Upper lobe of left lung (tissue), 6 donors: Measurements from ENCODE around the gene ERMN. TPM values are rescaled to one million over a fixed set of nuclear protein-coding genes. Genes with fewer than 3 reads are reported as not detected.
A peak's percentile ranks its signal among the peaks of the same experiment; 100 is the strongest.

Experiments used
- ATAC-seq, 2 donors: fragments of 200-7000 bp; cut with Tn5 transposase; one replicate each; pipeline ENCODE4 v1.9.1; 2022; ENCODE audit warnings: mild to moderate bottlenecking in 2 of 2, moderate library complexity in 2 of 2; ENCODE audit not compliant: low FRiP score in 2 of 2
- DNase-seq, 2 donors: peaks; one replicate each; pipeline ENCODE4 v3.0.0-alpha.2; 2019 to 2020
- H3K27ac ChIP-seq, 4 donors: fragments of 200-600 bp; sonication (generic); one replicate each; pipeline ENCODE4 v1.5.1; 2016 to 2019
- H3K27me3 ChIP-seq, 4 donors: fragments of 200-600 bp; sonication (generic); one replicate each; pipeline ENCODE4 v1.5.1; 2017 to 2019
- H3K36me3 ChIP-seq, 4 donors: fragments of 200-600 bp; sonication (generic); one replicate each; pipeline ENCODE4 v1.5.1; 2016 to 2019
- H3K4me1 ChIP-seq, 4 donors: fragments of 200-600 bp; sonication (generic); one replicate each; pipeline ENCODE4 v1.5.1; 2018 to 2019
- H3K4me3 ChIP-seq, 4 donors: fragments of 200-600 bp; sonication (generic); one replicate each; pipeline ENCODE4 v1.5.1; 2017 to 2019; ENCODE audit warnings: mild to moderate bottlenecking in 2 of 4, moderate library complexity in 1 of 4
- H3K9me3 ChIP-seq, 4 donors: fragments of 200-600 bp; sonication (generic); one replicate each; pipeline ENCODE4 v1.5.1; 2018 to 2019
- EP300 ChIP-seq, 4 donors: sonication (generic); formaldehyde crosslinking; IDR thresholded peaks; one replicate each; pipeline ENCODE4 v1.5.1; 2017; ENCODE audit warnings: antibody characterized with exemption in 4 of 4, control low read depth in 2 of 4
- POLR2A ChIP-seq, 4 donors: fragments of 450-650 bp; IDR thresholded peaks; one replicate each; pipeline ENCODE4 v1.5.1; 2016 to 2017; ENCODE audit warnings: antibody characterized with exemption in 4 of 4, mild to moderate bottlenecking in 2 of 4
- POLR2AphosphoS5 ChIP-seq, 2 donors: sonication (generic); formaldehyde crosslinking; IDR thresholded peaks; one replicate each; pipeline ENCODE4 v1.5.1; 2017; ENCODE audit warnings: antibody characterized with exemption in 2 of 2
- WGBS, 2 donors: methylation state at CpG; one replicate each; pipeline ENCODE4 v1.1.5; 2017 to 2018; 5-methylcytosine and 5-hydroxymethylcytosine counted together
- total RNA-seq, 6 donors: library from RNA; depleted of rRNA in 4 of 6; stranded (reverse); fragments of >200 nt in 4 of 6; gene quantifications; one replicate each; pipeline versions ENCODE4 v1.1.0 to v1.2.1, GENCODE V29; 2016 to 2021
- TF ChIP-seq, protein P1 (sequence below), 6 experiments: fragments of 450-650 bp in 4 of 6; fragments of 200-600 bp in 2 of 6; sonication (generic) in 2 of 6; IDR thresholded peaks; one replicate each; pipeline ENCODE4 v1.5.1; 2016 to 2019; ENCODE audit warnings: antibody characterized with exemption in 6 of 6
- donor health status: DM: no; HTN: no; CAD: no; lungs with moderate emphysema.
- donor health status: DM: no; HTN: yes; CAD: no; lungs with severe emphysema.

ERMN gene
- total RNA-seq, 6 donors from 2014 or later = 0.07 to 5.2 (median 0.78) TPM

DNA sequence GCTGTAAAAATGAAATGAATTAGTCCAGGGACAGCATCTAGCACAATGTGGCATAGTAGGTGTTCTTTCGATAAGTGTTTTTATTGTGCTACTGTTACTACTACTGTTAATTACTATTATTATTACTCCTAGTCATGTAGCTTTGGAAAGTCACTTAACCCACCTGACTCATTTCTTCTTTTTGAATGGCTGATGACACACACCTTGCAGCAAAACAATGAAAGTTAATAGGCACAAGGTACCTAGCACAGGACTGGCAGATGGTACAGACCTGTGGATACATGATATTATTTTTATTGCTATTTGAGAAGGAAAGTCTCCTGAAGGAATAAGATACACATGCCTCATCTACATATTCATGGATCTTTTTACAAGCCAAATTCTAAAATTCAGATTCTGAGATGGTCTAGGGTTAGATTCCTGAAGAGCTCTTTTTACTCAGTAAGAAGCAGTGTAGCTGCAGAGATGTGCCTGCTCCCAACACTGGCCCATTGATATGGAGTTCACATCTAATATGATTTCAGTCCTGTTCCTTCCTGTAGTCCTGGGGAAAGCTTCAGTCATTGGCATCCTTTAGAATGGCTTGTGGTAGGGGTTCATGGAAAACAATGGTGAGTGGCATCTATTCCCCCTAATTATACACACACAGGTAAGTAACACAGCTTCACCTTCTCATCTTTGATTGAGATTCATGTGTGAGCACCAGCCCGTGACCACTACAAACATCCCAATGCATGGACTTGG lies 7.9 kb upstream of the ERMN start:
- Histone ChIP-seq H3K9me3 (no peaks in the 10 kb centered on the region), H3K36me3 (no peaks in the 10 kb centered on the region), H3K27me3 (no peaks in the 10 kb centered on the region), H3K4me3 (no peak overlapping the region), H3K27ac (no peak overlapping the region), H3K4me1 (no peaks in the 10 kb centered on the region)
- 92 to 96% methylated on average over 2 of the region's 2 CpGs for WGBS, 2 donors
- DNase-seq = no peak
- no peak for ATAC-seq
- no peak for TF ChIP-seq EP300 (IDR thresholded peaks at IDR 0.05)
- TF ChIP-seq POLR2A (IDR thresholded peaks at IDR 0.05) = no peak
- no peak for TF ChIP-seq POLR2AphosphoS5 (IDR thresholded peaks at IDR 0.05)
- TF ChIP-seq, protein P1, sequence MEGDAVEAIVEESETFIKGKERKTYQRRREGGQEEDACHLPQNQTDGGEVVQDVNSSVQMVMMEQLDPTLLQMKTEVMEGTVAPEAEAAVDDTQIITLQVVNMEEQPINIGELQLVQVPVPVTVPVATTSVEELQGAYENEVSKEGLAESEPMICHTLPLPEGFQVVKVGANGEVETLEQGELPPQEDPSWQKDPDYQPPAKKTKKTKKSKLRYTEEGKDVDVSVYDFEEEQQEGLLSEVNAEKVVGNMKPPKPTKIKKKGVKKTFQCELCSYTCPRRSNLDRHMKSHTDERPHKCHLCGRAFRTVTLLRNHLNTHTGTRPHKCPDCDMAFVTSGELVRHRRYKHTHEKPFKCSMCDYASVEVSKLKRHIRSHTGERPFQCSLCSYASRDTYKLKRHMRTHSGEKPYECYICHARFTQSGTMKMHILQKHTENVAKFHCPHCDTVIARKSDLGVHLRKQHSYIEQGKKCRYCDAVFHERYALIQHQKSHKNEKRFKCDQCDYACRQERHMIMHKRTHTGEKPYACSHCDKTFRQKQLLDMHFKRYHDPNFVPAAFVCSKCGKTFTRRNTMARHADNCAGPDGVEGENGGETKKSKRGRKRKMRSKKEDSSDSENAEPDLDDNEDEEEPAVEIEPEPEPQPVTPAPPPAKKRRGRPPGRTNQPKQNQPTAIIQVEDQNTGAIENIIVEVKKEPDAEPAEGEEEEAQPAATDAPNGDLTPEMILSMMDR (IDR thresholded peaks at IDR 0.05) = no peak

GRCh38 chr2:157329524-157329923 lies 3.9 kb upstream of the ERMN start:
- TF ChIP-seq, protein P1 (IDR thresholded peaks at IDR 0.05) = no peak
- TF ChIP-seq EP300 (IDR thresholded peaks at IDR 0.05) (no peak), POLR2AphosphoS5 (IDR thresholded peaks at IDR 0.05) (no peak), POLR2A (IDR thresholded peaks at IDR 0.05) (no peak)
- ATAC-seq (no peak), DNase-seq (peak in 1 of 2 donors; percentile 41)
- Histone ChIP-seq H3K27me3 (no peaks in the 10 kb centered on the region), H3K9me3 (no peaks in the 10 kb centered on the region), H3K27ac (no peak overlapping the region), H3K4me1 (peaks cover 0 to 3% (median 0%) of the 10 kb centered on the region in 4 donors), H3K4me3 (no peak overlapping the region), H3K36me3 (no peaks in the 10 kb centered on the region)
- WGBS, 2 donors = 75 to 79% methylated on average over 9 of the region's 9 CpGs

- DNase-seq (peak in 1 of 2 donors; percentile 86), ATAC-seq (peak; percentile 89 to 96)
- Histone ChIP-seq H3K27me3 (no peaks in the 10 kb centered on the region), H3K36me3 (no peaks in the 10 kb centered on the region), H3K9me3 (no peaks in the 10 kb centered on the region), H3K27ac (no peak overlapping the region), H3K4me3 (no peak overlapping the region), H3K4me1 (peaks cover 0 to 3% (median 0%) of the 10 kb centered on the region in 4 donors)
- WGBS, 2 donors = 40 to 48% methylated on average over 11 of the region's 11 CpGs
- TF ChIP-seq, protein P1 (IDR thresholded peaks at IDR 0.05) = peak; percentile 71 to 83 (median 78)
- TF ChIP-seq POLR2AphosphoS5 (IDR thresholded peaks at IDR 0.05) = no peak
These were observed 2.2 kb upstream of the ERMN start for GRCh38 chr2:157327621-157328500.

GRCh38 chr2:157327200-157327599 lies 1.6 kb upstream of the ERMN start:
- Histone ChIP-seq H3K4me3 (no peak overlapping the region), H3K27me3 (no peaks in the 10 kb centered on the region), H3K27ac (no peak overlapping the region), H3K36me3 (no peaks in the 10 kb centered on the region), H3K4me1 (peaks cover 0 to 3% (median 0%) of the 10 kb centered on the region in 4 donors), H3K9me3 (no peaks in the 10 kb centered on the region)
- ATAC-seq (no peak), DNase-seq (no peak)
- TF ChIP-seq EP300 (IDR thresholded peaks at IDR 0.05) (no peak), POLR2AphosphoS5 (IDR thresholded peaks at IDR 0.05) (no peak), POLR2A (IDR thresholded peaks at IDR 0.05) (no peak)
- TF ChIP-seq, protein P1 (IDR thresholded peaks at IDR 0.05) = no peak
- 76 to 77% methylated on average over 3 of the region's 3 CpGs for WGBS, 2 donors
